ENCODE data around the gene TEX12. TPM values are rescaled to one million over a fixed set of nuclear protein-coding genes. Genes with fewer than 3 reads are reported as not detected.

The TEX12 gene, protein sequence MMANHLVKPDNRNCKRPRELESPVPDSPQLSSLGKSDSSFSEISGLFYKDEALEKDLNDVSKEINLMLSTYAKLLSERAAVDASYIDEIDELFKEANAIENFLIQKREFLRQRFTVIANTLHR
- under 1 TPM in 1 of 4 donors, not detected in 3; 0.48 TPM for total RNA-seq
- under 1 TPM; 0.28 to 0.35 (median 0.33) TPM for polyA plus RNA-seq
- long read RNA-seq, donor 1: 0 reads
- long read RNA-seq, donor 2: 0 reads

- intact Hi-C loops (cut with DNase I): no loop called here
Observed at GRCh38 chr11:112167145-112167544, at the start of gene TEX12. Gene TEX12 (plus strand): TSS chr11:112167372. CDS start chr11:112169269, 1,897 bp downstream.

GRCh38 chr11:112118176-112118575 is 49.0 kb upstream of the TEX12 start:
- Histone ChIP-seq H3K27me3 (ENCODE audit: insufficient read depth in 3 of 3, low read length in 2 of 3) (no peaks in the 10 kb centered on the region), H3K36me3 (ENCODE audit: insufficient read depth in 1 of 2, low read depth in 1 of 2) (peaks cover 0 to 3% of the 10 kb centered on the region in 2 donors), H3K4me1 (peaks cover 24% of the 10 kb centered on the region), H3K9me3 (no peaks in the 10 kb centered on the region), H3K27ac (peak overlapping the region; percentile 27), H3K4me3 (no peak overlapping the region)
- WGBS, 3 donors: 69 to 91% (median 79%) methylated on average over 2 of the region's 2 CpGs
- peak in 3 of 4 donors; percentile 50 to 60 (median 58) for ATAC-seq
- DNase-seq: no peak
- intact Hi-C loops (cut with DNase I): no loop called here
- TF ChIP-seq, protein P1, sequence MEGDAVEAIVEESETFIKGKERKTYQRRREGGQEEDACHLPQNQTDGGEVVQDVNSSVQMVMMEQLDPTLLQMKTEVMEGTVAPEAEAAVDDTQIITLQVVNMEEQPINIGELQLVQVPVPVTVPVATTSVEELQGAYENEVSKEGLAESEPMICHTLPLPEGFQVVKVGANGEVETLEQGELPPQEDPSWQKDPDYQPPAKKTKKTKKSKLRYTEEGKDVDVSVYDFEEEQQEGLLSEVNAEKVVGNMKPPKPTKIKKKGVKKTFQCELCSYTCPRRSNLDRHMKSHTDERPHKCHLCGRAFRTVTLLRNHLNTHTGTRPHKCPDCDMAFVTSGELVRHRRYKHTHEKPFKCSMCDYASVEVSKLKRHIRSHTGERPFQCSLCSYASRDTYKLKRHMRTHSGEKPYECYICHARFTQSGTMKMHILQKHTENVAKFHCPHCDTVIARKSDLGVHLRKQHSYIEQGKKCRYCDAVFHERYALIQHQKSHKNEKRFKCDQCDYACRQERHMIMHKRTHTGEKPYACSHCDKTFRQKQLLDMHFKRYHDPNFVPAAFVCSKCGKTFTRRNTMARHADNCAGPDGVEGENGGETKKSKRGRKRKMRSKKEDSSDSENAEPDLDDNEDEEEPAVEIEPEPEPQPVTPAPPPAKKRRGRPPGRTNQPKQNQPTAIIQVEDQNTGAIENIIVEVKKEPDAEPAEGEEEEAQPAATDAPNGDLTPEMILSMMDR (IDR thresholded peaks at IDR 0.05): no peak

More at GRCh38 chr11:112167145-112167544, at the start of gene TEX12:
- DNase-seq (no peak), ATAC-seq (no peak)
- Histone ChIP-seq H3K27ac (peak within 1 kb of the TSS; percentile 54), H3K9me3 (no peaks in the 10 kb centered on the region), H3K27me3 (ENCODE audit: insufficient read depth in 3 of 3, low read length in 2 of 3) (no peaks in the 10 kb centered on the region), H3K36me3 (ENCODE audit: insufficient read depth in 1 of 2, low read depth in 1 of 2) (no peaks in the 10 kb centered on the region), H3K4me3 (no peak within 1 kb of the TSS), H3K4me1 (peaks cover 19% of the 10 kb centered on the region)
- TF ChIP-seq, protein P1 (IDR thresholded peaks at IDR 0.05): no peak
- WGBS, 3 donors: 82 to 89% (median 84%) methylated on average over 25 of the region's 25 CpGs

DNA sequence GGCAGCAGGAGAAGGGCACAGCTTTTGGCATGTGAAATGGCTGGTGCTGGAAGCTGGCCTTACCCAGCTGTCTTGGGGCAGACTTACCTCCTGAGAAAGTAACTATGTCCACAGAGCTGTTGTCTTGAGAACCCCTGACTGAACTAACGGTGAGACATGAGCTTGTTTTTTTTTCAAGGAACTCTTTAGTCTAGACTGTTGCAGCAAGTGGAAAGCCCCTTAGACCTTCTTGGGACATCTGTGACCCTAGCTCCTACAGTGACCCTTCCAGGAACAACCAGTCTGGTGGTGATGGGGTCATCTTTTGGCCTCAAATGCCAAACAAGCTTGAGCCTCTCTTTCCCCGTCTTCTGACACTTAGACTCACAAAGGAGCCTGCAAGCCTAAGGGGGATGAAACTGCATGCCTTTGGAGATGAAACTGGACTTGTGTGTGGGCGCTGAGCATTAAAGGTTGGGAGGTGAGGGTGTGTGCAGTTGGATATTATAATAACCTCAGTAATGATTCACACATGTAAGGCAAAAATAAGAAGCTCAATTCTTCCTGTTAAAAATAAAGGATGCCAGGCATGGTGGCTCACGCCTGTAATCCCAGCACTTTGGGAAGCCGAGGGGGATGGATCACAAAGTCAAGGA is 45.1 kb upstream of the TEX12 start:
- intact Hi-C loops (cut with DNase I): loop anchor here in 1 of 2 donors (5.0 to 10.0 kb wide), 2 partner anchors 40 to 163 kb away; partner anchors contain the start of gene IL18
- H3K36me3 ChIP-seq (ENCODE audit: insufficient read depth in 1 of 2, low read depth in 1 of 2): peaks cover 0 to 3% of the 10 kb centered on the region in 2 donors
- no peak overlapping the region for H3K27ac ChIP-seq
- no peaks in the 10 kb centered on the region for H3K27me3 ChIP-seq (ENCODE audit: insufficient read depth in 3 of 3, low read length in 2 of 3)
- H3K4me3 ChIP-seq: no peak overlapping the region
- WGBS, 3 donors: 94 to 99% (median 96%) methylated on average over 5 of the region's 5 CpGs
- ATAC-seq (no peak), DNase-seq (no peak)
- H3K4me1 ChIP-seq: peaks cover 16% of the 10 kb centered on the region
- TF ChIP-seq, protein P1 (IDR thresholded peaks at IDR 0.05): no peak
- H3K9me3 ChIP-seq: no peaks in the 10 kb centered on the region

GRCh38 chr11:112123129-112123528 is 44.0 kb upstream of the TEX12 start:
- Histone ChIP-seq H3K4me3 (no peak overlapping the region), H3K36me3 (ENCODE audit: insufficient read depth in 1 of 2, low read depth in 1 of 2) (peaks cover 0 to 3% of the 10 kb centered on the region in 2 donors), H3K27me3 (ENCODE audit: insufficient read depth in 3 of 3, low read length in 2 of 3) (no peaks in the 10 kb centered on the region), H3K9me3 (no peaks in the 10 kb centered on the region), H3K27ac (no peak overlapping the region), H3K4me1 (peaks cover 12% of the 10 kb centered on the region)
- ATAC-seq (no peak), DNase-seq (no peak)
- 82 to 89% (median 86%) methylated on average over 4 of the region's 4 CpGs for WGBS, 3 donors
- intact Hi-C loops (cut with DNase I): loop anchor here in 1 of 2 donors (5.0 to 10.0 kb wide), 2 partner anchors 39 to 162 kb away; partner anchors contain the start of gene IL18
- TF ChIP-seq, protein P1 (IDR thresholded peaks at IDR 0.05): no peak

Measured in psoas muscle (tissue), 8 donors.